Activated CD4-positive, alpha-beta T cell treated with anti-CD3 and anti-CD28 coated beads, Interleukin-10, Interleukin-2, amounts not matched to agents 100 ng/mL and 50 ng/mL, durations not matched to agents 16 hours and 8 hours (primary cell): ENCODE results near the gene FIBCD1.

Experiments used
- DNase-seq: peaks from one replicate; pipeline ENCODE4 v3.0.0-alpha.2; 2020

The FIBCD1 gene, protein sequence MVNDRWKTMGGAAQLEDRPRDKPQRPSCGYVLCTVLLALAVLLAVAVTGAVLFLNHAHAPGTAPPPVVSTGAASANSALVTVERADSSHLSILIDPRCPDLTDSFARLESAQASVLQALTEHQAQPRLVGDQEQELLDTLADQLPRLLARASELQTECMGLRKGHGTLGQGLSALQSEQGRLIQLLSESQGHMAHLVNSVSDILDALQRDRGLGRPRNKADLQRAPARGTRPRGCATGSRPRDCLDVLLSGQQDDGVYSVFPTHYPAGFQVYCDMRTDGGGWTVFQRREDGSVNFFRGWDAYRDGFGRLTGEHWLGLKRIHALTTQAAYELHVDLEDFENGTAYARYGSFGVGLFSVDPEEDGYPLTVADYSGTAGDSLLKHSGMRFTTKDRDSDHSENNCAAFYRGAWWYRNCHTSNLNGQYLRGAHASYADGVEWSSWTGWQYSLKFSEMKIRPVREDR

DNA sequence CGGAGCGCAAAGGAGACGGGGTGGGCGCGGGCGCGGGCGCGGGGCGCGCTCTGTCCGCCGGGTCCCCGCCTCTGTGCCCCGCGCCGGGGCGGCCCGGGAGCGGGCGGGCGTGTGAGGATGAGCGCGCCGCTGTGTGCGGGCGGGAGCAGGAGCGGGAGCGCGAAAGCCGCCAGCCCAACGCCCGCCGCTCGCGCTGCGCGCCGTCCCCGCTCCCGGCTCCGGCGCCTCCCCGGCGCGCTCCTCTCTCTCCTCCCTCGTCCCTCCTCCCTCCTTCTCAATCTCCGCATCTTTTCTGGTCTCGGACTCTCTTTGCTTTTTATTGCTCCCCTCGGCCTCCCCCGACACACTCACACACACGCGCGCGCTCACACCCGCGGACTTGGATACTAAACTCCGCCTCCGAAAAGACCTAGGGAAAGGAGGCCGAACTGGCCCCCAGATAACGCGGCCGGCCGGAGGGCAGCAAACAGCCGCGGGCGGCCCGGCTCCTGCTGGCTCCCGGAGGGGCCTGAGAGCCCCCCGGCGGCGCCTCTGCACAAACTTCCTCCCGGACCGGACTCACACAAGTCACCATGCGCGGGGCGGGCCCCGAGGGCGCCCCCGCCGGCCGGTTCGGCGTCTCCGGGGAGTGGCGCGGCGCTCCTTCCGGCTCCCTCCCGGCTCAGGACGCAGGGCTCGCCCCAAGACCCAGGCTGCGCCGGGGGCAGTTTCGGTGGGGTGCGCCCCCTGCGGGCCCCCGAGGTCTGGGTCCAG lies at the start of gene FIBCD1:
TSS of gene FIBCD1 (minus strand) at position 596 of the 753 bp plus-strand sequence. CDS start 640 bp downstream, outside the sequence.
- peak; percentile 41 for DNase-seq

DNA sequence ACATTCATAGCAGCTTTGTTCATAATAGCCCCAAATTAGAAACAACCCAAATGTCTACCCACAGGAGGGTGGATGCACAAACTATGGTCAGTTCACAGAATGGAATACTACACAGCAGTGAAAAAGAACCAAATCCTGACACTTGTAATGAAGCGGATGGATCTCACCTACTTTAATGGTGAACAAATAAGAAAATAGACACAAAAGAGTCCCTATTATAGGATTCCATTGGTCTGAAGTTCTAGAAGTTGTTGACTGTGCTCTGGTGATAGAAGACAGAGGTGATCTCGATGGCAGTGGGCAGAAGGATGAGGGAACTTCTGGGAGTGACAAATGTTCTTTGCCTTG lies 49.3 kb upstream of the FIBCD1 start:
- DNase-seq = no peak

DNA sequence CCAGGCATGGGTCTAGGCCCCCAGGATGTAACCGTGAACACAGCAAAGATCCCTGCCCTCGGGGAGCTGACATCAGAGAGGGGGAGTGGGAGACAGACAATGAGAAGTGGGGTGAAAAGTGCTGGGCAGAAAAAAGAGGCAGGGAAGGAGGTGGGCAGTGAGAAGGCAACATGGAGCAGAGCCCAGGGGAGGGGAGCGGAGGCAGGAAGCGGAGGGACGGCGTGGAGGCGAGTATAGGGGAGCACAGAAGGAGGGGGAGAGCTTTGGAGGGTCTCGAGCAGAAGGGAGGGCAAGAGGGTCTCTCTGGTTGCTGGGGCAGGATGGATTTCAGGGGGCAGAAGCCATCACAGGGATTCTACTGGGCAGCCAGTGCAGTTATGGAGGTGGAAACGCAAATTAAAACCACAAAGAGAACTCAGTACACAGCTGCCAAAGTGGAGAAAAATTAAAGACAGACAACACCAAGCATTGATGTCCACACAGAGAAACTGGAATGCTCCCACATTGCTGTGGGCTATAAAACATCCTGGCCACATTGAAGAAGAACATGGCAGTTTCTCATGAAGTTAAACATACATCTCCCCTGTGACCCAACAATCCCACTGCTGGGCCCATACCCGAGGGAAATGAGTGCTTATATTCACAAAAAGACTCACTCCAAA lies 48.8 kb upstream of the FIBCD1 start:
- no peak for DNase-seq

DNA sequence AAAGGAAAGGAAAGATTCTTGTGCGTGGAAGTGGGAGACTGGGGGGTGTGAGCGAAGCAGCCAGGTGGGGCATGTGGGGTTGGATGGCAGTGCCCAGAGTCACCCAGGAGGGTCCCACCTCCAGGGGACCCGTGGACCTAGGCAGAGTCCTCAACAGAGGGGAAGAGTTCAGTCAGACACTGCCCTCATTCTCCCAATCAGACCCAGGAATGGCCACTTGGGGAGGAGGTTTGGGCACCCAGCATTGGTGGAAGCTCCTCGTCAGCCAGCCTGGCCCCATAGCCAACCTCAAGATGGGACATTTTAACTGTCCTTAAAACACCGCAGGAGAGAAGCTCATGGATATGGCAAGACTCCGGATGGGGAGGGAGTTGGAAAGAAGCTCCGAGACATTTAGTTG lies 48.0 kb upstream of the FIBCD1 start:
- no peak for DNase-seq

DNA sequence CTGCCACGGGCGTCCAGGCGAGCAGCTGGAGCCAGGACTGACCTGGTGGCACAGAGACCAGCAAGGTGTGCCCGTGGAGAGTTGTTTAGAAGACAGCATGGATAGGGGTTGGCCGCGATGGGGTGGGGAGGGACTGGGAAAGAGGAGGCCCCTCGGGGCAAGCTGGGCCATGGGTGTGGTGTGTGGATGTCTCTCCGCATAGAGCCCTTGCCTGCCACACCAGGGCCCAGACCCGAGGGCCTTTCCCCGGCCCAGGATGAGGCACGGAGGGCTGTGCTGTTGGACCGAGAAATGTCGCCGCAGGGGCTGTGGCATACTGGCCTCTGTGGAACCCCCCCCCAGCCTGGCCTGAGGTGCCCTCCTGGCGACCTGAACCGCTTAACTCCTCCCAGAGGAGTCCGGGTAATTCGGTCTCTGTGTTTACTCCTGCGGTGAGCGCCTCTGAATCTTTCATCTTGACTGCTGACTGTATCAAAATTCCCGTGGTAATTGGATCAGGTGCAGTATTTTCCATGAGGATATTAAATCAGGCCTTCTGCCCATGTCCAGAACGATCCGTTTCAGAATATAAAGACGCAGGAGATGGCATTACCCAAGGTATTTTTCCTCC lies 47.4 kb upstream of the FIBCD1 start:
- DNase-seq = no peak

DNA sequence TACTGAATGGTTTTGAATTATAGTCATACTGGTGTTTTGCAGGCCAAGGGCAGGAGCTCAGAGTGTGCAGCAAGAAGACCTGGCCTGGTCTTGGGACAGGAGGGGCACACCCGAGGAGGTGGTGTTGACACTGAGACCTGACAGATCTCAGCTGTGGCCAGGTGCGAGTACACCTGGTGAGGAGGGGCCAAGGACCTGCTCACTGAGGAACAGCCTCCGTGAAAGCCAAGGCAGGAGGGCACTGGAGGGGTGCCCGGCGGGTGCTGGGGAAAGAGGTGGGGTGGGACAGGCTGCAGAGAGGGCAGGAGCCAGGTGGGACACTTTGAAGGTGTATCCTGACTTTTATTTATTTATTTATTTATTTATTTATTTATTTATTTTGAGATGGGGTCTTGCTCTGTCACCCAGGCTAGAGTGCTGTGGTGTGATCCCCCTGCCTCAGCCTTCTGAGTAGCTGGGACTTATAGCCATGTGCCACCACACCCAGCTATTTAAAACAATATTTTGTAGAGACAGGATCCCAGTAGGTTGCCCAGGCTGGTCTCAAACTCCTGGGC lies 46.6 kb upstream of the FIBCD1 start:
- no peak for DNase-seq

DNA sequence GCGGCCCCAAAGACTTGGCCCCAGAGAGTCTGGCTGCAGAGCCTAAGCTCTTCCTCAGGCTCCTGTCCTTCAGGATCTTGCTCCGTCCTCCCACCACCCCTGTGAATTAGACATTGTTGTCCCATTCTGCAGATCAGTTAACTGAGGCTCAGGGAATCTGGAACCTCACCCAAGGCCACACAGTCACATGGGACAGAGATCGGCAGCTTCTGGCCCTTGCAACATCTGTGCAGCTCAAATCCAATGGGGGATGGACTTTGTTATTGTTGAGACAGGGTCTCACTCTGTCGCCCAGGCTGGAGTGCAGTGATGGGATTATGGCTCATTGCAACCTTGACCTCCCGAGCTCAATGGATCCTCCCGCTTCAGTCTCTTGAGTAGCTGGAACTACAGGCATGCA lies 46.0 kb upstream of the FIBCD1 start:
- no peak for DNase-seq

DNA sequence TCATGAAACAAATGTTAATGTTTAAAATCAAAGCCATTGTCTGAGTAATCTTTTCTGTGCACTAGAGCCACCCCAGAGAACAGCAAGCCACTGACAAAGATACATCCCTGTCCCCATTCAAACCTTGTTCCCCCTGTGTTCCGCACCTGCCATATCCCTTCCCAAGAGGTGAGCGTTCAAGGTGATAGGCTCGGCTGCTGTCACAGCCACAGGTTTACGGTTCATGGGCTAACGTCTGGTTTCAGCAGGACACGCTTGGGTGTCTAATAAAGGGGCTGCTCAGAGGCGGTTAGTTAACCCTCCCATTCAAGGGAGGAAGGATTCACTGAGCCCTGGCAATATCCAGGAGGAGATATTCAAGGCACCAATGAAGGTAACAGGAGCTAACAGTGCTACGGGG lies 45.5 kb upstream of the FIBCD1 start:
- no peak for DNase-seq

DNA sequence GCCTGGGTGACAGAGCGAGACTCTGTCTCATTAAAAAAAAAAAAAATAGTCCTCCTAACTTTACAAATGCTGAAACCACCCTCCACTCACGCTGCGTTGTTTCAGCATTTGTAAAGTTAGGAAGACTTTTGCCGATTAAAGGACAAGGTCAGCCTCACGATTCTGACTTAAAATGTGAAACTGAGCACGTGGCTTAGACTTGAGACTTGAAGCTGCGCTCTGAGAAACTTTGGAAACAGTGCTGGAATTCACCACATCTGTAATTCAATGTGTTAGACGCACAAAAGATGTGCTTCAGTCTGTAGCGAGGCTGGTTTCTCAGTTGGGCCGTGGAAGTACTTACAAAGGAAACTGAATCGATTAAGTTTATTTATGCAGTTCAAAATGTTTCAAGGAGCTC lies 44.9 kb upstream of the FIBCD1 start:
- no peak for DNase-seq

DNA sequence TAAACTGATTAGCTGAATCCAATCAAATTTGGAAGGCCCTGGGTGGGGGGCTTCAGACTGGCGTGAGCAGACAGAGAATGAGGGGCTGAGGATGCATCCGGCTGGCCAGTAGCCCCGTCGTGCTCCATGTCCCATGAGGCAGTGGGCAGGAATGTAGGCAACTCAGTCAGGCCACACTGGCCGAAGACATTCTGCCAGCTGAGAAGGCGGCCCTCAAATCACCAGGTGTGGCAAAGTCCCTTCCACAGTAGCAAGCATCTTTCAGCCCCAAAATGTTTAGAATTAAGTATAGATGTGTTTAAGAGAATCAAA lies 44.3 kb upstream of the FIBCD1 start:
- no peak for DNase-seq

DNA sequence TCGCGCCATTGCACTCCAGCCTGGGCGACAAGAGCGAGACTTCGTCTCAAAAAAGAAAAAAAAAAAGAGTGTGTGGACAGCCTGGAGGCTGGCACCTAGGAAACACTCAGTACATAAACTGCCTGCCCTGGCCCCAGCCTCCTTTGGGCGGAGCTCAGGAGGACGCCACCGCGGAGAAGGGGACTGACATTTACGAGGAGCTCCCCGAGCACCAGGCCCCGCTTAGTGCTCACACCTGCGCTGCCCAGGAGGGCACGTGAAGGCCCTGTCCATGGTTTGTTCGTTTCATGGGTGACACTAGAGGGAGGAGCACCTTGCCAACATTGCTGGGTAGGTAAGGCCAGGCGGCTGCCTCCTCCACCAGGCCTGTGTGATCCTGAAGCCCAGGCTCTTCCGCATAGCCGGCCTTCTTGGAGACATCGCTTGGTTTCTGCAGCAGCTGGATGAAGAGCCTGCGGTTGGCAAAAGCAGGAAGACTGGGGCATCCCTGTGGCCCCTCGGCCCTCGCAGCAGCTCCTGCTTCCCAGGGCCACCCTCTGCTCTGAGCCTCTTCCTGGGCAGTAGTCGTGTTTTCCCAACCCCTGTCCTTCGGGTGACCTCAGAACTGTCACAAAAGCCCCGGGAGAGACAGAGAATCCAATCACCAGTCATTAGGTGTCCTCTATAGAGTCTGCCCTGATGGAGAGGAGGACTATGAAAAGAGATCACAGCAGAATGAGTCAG lies 43.8 kb upstream of the FIBCD1 start:
- no peak for DNase-seq

DNA sequence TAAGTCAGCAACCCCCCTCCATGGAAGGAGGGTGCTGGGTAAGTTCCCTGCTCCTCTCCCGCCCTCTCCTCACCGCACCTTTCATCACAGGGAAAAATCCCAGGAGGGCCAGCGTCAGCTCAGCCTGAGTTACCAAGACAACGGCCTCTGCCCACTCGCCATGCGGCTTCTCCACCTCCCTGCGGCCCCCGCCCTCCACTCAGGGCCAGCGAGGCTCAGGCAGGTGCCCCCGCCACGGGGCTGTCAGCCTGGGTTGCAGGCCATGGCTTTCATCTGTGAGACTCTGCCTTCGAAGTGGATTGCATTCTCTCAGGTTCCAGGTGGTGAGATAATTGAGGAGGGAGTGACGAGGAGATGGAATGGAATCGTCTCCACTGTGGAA lies 42.7 kb upstream of the FIBCD1 start:
- DNase-seq = no peak

DNA sequence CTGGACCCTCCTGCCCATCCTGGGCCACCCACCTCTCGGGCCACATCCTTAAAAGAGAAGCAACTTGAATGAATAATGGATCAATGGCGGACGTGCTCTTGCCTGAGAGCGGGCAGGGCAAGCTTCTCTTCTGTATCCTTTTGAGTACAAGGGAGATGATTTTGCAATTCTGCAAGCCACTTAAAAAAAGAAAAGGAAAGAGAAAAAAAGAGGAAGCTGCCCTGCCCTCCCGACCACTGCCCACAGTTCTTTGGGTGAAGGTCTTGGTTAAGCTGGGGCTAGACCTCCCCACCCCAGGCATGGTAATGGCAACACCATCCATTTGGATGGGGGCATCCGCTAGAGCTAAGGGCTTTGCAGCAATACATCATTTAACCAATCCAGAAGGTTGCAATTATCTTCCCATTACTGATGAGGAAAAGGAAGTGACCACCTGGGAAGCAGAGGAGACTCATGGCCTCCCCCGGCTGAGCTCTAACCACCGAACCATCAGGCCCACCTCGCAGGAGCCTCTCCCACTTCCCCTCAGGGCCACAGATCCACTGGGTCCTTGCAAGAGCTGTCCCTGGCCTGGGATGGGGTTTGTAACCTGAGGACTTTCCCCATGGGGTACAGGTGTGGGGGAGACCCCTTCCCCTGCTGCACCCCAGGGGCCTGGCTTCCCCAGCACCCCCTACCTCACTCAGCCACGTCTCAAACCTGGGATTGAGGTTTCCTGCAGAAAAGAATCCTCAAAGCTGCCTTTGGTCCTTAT lies 42.1 kb upstream of the FIBCD1 start:
- no peak for DNase-seq

DNA sequence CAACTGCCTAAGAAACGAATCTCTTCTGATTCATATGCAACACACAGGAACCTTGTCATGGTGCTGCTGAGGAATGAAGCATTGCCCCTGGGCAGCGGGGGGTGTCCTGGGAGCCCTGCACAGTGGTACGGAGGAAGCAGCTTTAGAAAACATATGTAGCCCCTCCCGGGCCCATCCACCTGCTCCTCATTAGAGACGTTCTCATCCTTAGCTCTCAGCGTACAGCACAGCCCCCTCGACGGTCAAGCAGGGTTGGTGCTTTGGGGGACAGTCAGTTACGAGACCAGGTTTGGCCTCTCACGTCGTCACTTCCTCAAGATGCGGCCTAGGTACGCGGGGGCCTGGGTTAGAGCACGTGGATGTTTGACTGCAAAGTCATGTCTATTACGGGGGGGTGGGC lies 41.5 kb upstream of the FIBCD1 start:
- DNase-seq = no peak

DNA sequence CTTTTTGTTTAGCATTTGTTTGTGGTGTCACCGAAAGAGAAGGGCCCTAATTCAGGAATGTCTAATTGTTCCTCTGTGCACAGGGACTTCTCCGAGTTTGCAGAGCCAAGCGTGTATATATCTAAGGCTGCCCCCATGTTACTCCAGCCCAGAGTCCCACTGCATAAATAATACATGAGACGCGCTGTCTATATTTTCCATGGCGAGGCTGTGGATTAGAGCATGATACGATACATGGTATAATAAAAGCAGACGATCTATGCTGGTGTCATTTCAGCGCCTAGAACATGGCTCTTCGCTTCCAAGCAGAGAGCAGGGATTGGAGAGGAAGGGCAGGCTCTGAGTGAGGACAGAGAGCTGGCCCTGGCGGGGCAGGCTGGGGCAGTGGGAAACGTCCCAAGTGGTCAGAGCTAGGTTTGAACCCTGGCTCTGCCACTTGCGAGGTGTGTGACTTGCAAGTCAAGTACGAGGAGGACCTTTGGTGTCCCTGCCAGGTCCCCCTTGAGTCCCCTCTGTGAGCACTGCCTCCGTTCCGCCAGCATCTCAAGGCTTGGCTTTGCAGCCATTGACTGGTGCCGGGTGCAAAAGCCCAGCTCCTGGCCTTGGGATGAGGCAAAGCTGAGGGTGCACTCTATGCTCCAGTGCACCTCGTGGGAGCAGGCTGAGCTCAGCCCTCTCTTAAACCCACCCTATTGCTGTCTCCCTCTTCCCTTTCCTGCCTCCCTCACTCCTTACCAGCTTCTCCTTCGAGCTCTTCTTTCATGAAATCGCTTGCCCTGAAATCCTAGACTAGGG lies 40.7 kb upstream of the FIBCD1 start:
- DNase-seq = no peak

DNA sequence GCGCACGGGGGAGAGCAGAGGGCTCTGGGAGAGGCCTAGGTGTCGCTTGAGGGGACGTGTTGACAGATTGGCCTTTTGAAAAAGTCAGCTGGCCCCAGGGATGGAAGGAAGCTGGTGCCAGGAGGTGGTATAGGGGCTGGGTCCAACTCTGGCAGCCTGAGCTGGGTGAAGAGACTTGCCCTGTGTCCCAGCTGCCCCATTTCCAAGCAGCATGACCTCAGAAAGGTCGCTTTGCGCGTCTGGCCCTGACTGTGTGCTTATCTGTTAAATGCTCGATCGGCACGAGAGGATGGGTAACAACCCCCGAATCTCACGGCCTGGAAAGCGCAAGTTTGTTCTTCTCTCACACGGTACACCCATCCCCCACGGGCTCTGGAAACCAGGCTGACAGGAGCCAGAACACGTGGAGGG lies 38.8 kb upstream of the FIBCD1 start:
- no peak for DNase-seq

DNA sequence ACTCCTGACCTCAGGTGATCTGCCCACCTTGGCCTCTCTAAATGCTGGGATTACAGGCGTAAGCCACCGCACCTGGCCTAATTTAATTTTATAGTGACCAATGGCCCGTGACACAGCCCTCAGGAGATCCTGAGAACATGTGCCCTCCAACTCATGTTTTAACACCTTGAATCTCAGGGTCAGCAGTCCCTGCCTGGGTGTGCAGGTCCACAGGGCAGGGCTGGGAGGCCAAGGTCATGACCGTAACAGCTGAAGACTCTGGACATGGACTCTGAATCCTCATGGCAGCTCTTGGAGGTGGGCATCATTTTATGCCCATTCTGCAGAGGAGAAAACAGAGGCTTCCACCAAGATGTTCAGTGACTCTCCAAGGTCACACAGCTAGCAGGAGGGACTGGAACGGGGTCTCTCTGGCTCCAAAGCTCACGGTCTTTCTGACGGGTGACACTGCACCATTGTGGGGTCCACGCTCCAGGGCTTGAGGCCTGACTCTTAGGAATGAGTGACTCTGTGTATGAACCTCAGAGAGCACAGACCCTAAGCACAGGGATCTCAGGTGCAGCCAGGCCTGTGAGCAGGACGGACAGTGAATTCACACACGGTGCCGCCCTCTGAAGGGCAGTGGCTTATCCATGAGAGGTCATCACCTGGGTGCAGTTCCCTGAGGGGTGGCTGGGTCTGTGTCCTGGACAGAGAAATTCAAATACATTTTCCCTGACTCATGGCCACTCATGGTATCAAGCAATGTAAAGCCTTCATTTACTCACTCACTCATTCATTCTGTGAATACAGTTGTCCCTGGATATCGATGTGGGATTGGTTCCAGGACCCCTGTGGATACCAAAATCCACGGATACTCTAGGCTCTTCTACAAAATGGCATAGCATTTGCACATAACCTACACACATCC lies 37.1 kb upstream of the FIBCD1 start:
- DNase-seq = no peak

DNA sequence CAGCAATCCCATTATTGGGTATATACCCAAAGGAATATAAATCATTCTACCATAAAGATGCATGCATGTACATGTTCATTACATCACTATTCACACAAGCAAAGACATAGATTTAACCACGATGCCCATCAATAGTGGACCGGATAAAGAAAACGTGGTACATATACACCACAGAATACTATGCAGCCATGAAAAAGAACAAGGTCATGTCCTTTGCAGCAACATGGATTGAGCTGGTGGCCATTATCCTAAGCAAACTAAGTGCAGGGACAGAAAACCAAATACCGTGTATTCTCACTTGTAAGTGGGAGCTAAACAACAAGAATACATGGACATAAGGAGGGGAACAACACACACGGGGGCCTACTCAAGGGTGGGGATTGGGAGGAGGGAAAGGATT lies 36.1 kb upstream of the FIBCD1 start:
- no peak for DNase-seq

DNA sequence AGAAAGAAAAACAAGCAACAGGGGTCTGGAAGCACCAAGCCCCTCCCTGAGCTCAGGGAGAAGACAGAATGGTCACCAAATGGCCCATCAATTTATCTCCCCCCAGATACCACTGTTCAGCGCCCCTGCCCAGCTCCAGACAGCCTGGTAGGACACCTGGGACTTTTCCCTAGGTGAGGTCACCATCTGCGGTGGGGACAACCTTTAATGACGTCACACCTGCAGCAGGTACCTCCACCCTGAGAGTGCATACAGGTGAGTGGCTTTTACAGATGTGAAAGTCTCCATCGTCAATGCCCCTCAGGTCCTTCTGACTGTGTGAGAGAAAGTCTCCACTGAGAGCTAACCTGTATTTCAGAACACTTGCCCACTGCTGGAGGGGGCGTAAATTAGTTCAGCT lies 35.6 kb upstream of the FIBCD1 start:
- DNase-seq = no peak
